GM12872 (cell line): ENCODE data around the gene TSHR.

Source experiments
- TF ChIP-seq, protein P1 (sequence below): IDR thresholded peaks from 3 replicates; pipeline ENCODE4 v1.5.1; 2011; ENCODE audit warnings: low read depth, mild to moderate bottlenecking, low read length, moderate library complexity; ENCODE audit not compliant: insufficient read depth

Gene TSHR

GRCh38 chr14:80927083-80927989 lies 28.1 kb upstream of the TSHR start:
- TF ChIP-seq, protein P1, sequence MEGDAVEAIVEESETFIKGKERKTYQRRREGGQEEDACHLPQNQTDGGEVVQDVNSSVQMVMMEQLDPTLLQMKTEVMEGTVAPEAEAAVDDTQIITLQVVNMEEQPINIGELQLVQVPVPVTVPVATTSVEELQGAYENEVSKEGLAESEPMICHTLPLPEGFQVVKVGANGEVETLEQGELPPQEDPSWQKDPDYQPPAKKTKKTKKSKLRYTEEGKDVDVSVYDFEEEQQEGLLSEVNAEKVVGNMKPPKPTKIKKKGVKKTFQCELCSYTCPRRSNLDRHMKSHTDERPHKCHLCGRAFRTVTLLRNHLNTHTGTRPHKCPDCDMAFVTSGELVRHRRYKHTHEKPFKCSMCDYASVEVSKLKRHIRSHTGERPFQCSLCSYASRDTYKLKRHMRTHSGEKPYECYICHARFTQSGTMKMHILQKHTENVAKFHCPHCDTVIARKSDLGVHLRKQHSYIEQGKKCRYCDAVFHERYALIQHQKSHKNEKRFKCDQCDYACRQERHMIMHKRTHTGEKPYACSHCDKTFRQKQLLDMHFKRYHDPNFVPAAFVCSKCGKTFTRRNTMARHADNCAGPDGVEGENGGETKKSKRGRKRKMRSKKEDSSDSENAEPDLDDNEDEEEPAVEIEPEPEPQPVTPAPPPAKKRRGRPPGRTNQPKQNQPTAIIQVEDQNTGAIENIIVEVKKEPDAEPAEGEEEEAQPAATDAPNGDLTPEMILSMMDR, result peak; percentile 33; the same call in 1 of the 3 replicates

DNA sequence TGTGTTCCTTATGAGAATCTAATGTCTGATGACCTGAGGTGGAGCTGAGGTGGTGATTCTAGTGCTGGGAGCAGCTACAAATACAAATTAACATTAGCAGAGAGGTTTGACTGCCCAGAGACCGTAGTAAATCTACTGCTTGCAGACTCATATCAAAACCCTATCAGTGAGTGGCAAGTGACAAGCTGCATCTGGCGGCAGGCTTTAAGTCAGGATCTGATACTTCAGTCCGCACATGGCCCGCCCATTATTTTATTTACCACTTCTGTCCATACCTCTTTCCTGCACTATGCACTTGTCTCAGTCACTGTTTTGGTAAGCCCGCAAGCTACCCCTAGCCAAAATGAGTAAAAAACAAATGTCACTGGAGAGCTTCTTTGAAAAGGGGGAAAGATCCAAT lies 25.3 kb upstream of the TSHR start:
- TF ChIP-seq, protein P1, result no peak

- TF ChIP-seq, protein P1, result no peak
Measured at GRCh38 chr14:80930836-80931389, 24.5 kb upstream of the TSHR start.

DNA sequence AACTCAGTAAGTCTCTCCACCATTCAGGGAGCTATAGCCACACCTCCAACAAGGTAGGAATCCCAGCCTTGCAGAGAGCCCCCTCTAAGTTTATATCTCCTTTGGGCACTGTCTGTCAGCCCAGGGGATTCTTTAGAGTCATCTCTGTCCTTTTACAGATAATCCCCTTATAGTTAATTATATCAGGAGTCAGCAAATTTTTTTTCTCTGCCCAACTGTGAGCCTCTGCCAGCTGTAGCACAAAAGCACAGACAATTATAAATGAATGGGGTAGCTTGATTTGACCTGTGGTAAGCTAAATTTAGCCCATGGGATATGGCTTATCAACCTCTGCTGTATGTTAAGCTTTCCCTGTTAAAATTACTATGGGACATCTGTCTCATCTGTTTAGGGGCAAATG lies 22.1 kb upstream of the TSHR start:
- TF ChIP-seq, protein P1, result no peak

- TF ChIP-seq, protein P1, result no peak
Measured at GRCh38 chr14:80933686-80934085, 21.7 kb upstream of the TSHR start.

GRCh38 chr14:80940146-80940545 lies 15.3 kb upstream of the TSHR start:
- TF ChIP-seq, protein P1, result no peak

- TF ChIP-seq, protein P1, result no peak
Measured at GRCh38 chr14:80941241-80942185, 13.9 kb upstream of the TSHR start, which contains the start of gene CEP128. Gene CEP128, minus strand, starts transcription at chr14:80941738.
